Liver (tissue), 9 donors: Measurements from ENCODE around the gene ABHD2. TPM values are rescaled to one million over a fixed set of nuclear protein-coding genes. Genes with fewer than 3 reads are reported as not detected.

ENCODE experiments used
- DNase-seq: peaks from one replicate; pipeline ENCODE4 v3.0.0-alpha.2; 2017; ENCODE audit warnings: low spot score
- H3K27ac ChIP-seq, 2 donors: one replicate each; pipeline ENCODE4 v1.7.0; 2013; ENCODE audit warnings: inconsistent platforms in 2 of 2, low read length in 2 of 2, control low read depth in 1 of 2, low read depth in 1 of 2, mild to moderate bottlenecking in 1 of 2
- H3K27me3 ChIP-seq, 4 donors: one replicate each; pipeline versions ENCODE4 v1.6.1 to v1.7.0; 2013; ENCODE audit warnings: low read length in 3 of 4, inconsistent platforms in 1 of 4, mild to moderate bottlenecking in 1 of 4, moderate library complexity in 1 of 4; ENCODE audit not compliant: control insufficient read depth in 4 of 4, insufficient read depth in 4 of 4
- H3K36me3 ChIP-seq, 4 donors: one replicate each; pipeline versions ENCODE4 v1.6.1 to v1.7.0; 2013; ENCODE audit warnings: low read length in 3 of 4, mild to moderate bottlenecking in 3 of 4, low read depth in 1 of 4, moderate library complexity in 1 of 4; ENCODE audit not compliant: control insufficient read depth in 4 of 4, insufficient read depth in 3 of 4
- H3K4me1 ChIP-seq, 4 donors: one replicate each; pipeline versions ENCODE4 v1.6.1 to v1.7.0; 2013; ENCODE audit warnings: low read length in 3 of 4, mild to moderate bottlenecking in 3 of 4, moderate library complexity in 1 of 4; ENCODE audit not compliant: control insufficient read depth in 4 of 4, insufficient read depth in 4 of 4
- H3K4me3 ChIP-seq, 3 donors: one replicate each; pipeline versions ENCODE4 v1.6.1 to v1.7.0; 2013; ENCODE audit warnings: low read length in 3 of 3, control low read depth in 1 of 3, low read depth in 1 of 3, mild to moderate bottlenecking in 1 of 3
- H3K9ac ChIP-seq, 2 donors: one replicate each; pipeline ENCODE4 v1.7.0; 2013; ENCODE audit warnings: low read length in 2 of 2, mild to moderate bottlenecking in 2 of 2, moderate library complexity in 2 of 2, control low read depth in 1 of 2, low read depth in 1 of 2
- H3K9me3 ChIP-seq, 4 donors: one replicate each; pipeline versions ENCODE4 v1.6.1 to v1.7.0; 2013; ENCODE audit warnings: low read length in 3 of 4; ENCODE audit not compliant: control insufficient read depth in 4 of 4
- EGR1 ChIP-seq, 2 donors: IDR thresholded peaks; 2 replicates each; pipeline ENCODE4 v1.6.1; 2016 to 2018; ENCODE audit warnings: antibody characterized with exemption in 2 of 2, low read depth in 2 of 2
- FOXA1 ChIP-seq: IDR thresholded peaks from 2 replicates; pipeline ENCODE4 v1.6.1; 2016; ENCODE audit warnings: antibody characterized with exemption
- FOXA2 ChIP-seq: IDR thresholded peaks from 2 replicates; pipeline ENCODE4 v1.6.1; 2016; ENCODE audit warnings: antibody characterized with exemption
- GABPA ChIP-seq, 2 donors: IDR thresholded peaks in 1 of 2; conservative IDR thresholded peaks in 1 of 2; 2 replicates each; pipeline ENCODE4 v1.6.1; 2016; ENCODE audit warnings: antibody characterized with exemption in 2 of 2, mild to moderate bottlenecking in 1 of 2, moderate library complexity in 1 of 2
- HNF4A ChIP-seq, 2 donors: conservative IDR thresholded peaks; 2 replicates each; pipeline ENCODE4 v1.6.1; 2016; ENCODE audit warnings: antibody characterized with exemption in 2 of 2, mild to moderate bottlenecking in 2 of 2
- HNF4G ChIP-seq: IDR thresholded peaks from 2 replicates; pipeline ENCODE4 v1.6.1; 2016; ENCODE audit warnings: antibody characterized with exemption
- JUND ChIP-seq, 2 donors: IDR thresholded peaks; 2 replicates each; pipeline ENCODE4 v1.6.1; 2016; ENCODE audit warnings: antibody characterized with exemption in 2 of 2
- RXRA ChIP-seq, 2 donors: IDR thresholded peaks; 2 replicates each; pipeline ENCODE4 v1.6.1; 2017 to 2018; ENCODE audit warnings: antibody characterized with exemption in 2 of 2, mild to moderate bottlenecking in 1 of 2
- SP1 ChIP-seq: IDR thresholded peaks from 2 replicates; pipeline ENCODE4 v1.6.1; 2018; ENCODE audit warnings: antibody characterized with exemption, mild to moderate bottlenecking
- TAF1 ChIP-seq: conservative IDR thresholded peaks from 2 replicates; pipeline ENCODE4 v1.6.1; 2016; ENCODE audit warnings: antibody characterized with exemption, mild to moderate bottlenecking
- WGBS: extraction: QIAGEN DNeasy Blood & Tissue Kit; methylation state at CpG from one replicate; pipeline ENCODE4 v1.1.7; 2013; 5-methylcytosine and 5-hydroxymethylcytosine counted together
- polyA plus RNA-seq, 2 donors: library from polyadenylated mRNA; stranded (reverse) in 1 of 2; unstranded in 1 of 2; fragments of 200-250 nt in 1 of 2; fragments of >200 nt in 1 of 2; fragmentation: Nextera tagmentation in 1 of 2; extraction: Ambion mirVana in 1 of 2; gene quantifications; one replicate each; pipeline versions ENCODE4 v1.2.1 to v1.2.3, GENCODE V29; 2013 to 2015
- total RNA-seq, 2 donors: library from RNA; depleted of rRNA; stranded (reverse); fragments of >200 nt; gene quantifications; one replicate each; pipeline ENCODE4 v1.2.3, GENCODE V29; 2014
- TF ChIP-seq, protein P1 (sequence below): fragments of 150-350 bp; IDR thresholded peaks from 2 replicates; pipeline ENCODE4 v1.5.1; 2017; ENCODE audit warnings: improper control_type of control experiment, low read depth, low read length; ENCODE audit not compliant: missing input control
- TF ChIP-seq, protein P2 (sequence below): IDR thresholded peaks from 2 replicates; pipeline ENCODE4 v1.6.1; 2016; ENCODE audit warnings: antibody characterized with exemption
- TF ChIP-seq, protein P3 (sequence below): IDR thresholded peaks from 2 replicates; pipeline ENCODE4 v1.6.1; 2016; ENCODE audit warnings: antibody characterized with exemption, mild to moderate bottlenecking
- TF ChIP-seq, protein P4 (sequence below): IDR thresholded peaks from 2 replicates; pipeline ENCODE4 v1.6.1; 2016; ENCODE audit warnings: antibody characterized with exemption
- TF ChIP-seq, protein P5 (sequence below): IDR thresholded peaks from 2 replicates; pipeline ENCODE4 v1.6.1; 2016; ENCODE audit warnings: antibody characterized with exemption
- donor health status: healthy.
- donor health status: healthy.
- donor health status: healthy.
- donor health status: healthy.
- donor health status: healthy.

The ABHD2 gene
- total and polyA plus RNA-seq, 4 donors: 34.6 to 663 (median 65.1) TPM

DNA sequence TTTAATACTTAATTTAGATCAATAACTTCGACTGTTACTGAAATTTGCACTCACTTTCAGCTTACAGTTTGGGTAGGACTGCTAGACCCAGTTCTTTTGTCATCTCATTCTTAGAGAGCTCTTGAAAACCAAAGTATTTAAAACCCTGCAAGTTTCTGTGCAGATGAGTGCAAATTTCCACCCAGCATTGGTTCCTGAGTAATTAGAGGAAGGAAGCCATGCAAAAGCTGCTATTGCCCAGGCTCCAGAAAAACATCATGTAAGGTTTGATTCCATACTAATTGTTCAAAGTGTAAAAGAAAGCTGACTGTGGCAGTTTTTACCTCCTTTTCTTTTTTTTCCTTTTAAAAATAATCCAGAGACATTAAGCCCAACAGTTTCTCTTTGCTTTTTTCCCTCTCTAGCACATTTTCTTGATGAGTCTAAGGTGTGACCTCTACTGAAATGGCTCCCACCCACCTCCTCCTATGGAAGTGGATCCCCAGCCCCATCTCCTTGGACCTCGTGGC is 30.3 kb downstream of the ABHD2 start:
- WGBS: 47% methylated on average over 2 of the region's 2 CpGs
- H3K4me3 ChIP-seq: no peak overlapping the region
- DNase-seq: no peak
- TF ChIP-seq, protein P1, sequence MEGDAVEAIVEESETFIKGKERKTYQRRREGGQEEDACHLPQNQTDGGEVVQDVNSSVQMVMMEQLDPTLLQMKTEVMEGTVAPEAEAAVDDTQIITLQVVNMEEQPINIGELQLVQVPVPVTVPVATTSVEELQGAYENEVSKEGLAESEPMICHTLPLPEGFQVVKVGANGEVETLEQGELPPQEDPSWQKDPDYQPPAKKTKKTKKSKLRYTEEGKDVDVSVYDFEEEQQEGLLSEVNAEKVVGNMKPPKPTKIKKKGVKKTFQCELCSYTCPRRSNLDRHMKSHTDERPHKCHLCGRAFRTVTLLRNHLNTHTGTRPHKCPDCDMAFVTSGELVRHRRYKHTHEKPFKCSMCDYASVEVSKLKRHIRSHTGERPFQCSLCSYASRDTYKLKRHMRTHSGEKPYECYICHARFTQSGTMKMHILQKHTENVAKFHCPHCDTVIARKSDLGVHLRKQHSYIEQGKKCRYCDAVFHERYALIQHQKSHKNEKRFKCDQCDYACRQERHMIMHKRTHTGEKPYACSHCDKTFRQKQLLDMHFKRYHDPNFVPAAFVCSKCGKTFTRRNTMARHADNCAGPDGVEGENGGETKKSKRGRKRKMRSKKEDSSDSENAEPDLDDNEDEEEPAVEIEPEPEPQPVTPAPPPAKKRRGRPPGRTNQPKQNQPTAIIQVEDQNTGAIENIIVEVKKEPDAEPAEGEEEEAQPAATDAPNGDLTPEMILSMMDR: no peak
- TF ChIP-seq, protein P2, sequence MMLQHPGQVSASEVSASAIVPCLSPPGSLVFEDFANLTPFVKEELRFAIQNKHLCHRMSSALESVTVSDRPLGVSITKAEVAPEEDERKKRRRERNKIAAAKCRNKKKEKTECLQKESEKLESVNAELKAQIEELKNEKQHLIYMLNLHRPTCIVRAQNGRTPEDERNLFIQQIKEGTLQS: no peak
- TF ChIP-seq HNF4G (no peak), JUND (IDR thresholded peaks at IDR 0.05) (no peak), GABPA (IDR thresholded peaks at IDR 0.05 in 1 of 2, conservative IDR thresholded peaks at IDR 0.05 in 1 of 2) (no peak), FOXA2 (no peak), EGR1 (IDR thresholded peaks at IDR 0.05; ENCODE audit: low read depth in 2 of 2) (no peak), TAF1 (no peak), HNF4A (conservative IDR thresholded peaks at IDR 0.05) (no peak), FOXA1 (no peak)
- TF ChIP-seq, protein P3, sequence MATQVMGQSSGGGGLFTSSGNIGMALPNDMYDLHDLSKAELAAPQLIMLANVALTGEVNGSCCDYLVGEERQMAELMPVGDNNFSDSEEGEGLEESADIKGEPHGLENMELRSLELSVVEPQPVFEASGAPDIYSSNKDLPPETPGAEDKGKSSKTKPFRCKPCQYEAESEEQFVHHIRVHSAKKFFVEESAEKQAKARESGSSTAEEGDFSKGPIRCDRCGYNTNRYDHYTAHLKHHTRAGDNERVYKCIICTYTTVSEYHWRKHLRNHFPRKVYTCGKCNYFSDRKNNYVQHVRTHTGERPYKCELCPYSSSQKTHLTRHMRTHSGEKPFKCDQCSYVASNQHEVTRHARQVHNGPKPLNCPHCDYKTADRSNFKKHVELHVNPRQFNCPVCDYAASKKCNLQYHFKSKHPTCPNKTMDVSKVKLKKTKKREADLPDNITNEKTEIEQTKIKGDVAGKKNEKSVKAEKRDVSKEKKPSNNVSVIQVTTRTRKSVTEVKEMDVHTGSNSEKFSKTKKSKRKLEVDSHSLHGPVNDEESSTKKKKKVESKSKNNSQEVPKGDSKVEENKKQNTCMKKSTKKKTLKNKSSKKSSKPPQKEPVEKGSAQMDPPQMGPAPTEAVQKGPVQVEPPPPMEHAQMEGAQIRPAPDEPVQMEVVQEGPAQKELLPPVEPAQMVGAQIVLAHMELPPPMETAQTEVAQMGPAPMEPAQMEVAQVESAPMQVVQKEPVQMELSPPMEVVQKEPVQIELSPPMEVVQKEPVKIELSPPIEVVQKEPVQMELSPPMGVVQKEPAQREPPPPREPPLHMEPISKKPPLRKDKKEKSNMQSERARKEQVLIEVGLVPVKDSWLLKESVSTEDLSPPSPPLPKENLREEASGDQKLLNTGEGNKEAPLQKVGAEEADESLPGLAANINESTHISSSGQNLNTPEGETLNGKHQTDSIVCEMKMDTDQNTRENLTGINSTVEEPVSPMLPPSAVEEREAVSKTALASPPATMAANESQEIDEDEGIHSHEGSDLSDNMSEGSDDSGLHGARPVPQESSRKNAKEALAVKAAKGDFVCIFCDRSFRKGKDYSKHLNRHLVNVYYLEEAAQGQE: no peak
- TF ChIP-seq, protein P4, sequence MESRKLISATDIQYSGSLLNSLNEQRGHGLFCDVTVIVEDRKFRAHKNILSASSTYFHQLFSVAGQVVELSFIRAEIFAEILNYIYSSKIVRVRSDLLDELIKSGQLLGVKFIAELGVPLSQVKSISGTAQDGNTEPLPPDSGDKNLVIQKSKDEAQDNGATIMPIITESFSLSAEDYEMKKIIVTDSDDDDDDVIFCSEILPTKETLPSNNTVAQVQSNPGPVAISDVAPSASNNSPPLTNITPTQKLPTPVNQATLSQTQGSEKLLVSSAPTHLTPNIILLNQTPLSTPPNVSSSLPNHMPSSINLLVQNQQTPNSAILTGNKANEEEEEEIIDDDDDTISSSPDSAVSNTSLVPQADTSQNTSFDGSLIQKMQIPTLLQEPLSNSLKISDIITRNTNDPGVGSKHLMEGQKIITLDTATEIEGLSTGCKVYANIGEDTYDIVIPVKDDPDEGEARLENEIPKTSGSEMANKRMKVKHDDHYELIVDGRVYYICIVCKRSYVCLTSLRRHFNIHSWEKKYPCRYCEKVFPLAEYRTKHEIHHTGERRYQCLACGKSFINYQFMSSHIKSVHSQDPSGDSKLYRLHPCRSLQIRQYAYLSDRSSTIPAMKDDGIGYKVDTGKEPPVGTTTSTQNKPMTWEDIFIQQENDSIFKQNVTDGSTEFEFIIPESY: no peak
- peak overlapping the region; percentile 91 to 96 for H3K27ac ChIP-seq
- no peaks in the 10 kb centered on the region for H3K9me3 ChIP-seq
- peaks cover 5 to 37% (median 18%) of the 10 kb centered on the region in 4 donors for H3K36me3 ChIP-seq
- H3K4me1 ChIP-seq: peaks cover 13 to 68% (median 36%) of the 10 kb centered on the region in 4 donors
- no peaks in the 10 kb centered on the region for H3K27me3 ChIP-seq
- peak overlapping the region; percentile 37 to 50 for H3K9ac ChIP-seq

DNA sequence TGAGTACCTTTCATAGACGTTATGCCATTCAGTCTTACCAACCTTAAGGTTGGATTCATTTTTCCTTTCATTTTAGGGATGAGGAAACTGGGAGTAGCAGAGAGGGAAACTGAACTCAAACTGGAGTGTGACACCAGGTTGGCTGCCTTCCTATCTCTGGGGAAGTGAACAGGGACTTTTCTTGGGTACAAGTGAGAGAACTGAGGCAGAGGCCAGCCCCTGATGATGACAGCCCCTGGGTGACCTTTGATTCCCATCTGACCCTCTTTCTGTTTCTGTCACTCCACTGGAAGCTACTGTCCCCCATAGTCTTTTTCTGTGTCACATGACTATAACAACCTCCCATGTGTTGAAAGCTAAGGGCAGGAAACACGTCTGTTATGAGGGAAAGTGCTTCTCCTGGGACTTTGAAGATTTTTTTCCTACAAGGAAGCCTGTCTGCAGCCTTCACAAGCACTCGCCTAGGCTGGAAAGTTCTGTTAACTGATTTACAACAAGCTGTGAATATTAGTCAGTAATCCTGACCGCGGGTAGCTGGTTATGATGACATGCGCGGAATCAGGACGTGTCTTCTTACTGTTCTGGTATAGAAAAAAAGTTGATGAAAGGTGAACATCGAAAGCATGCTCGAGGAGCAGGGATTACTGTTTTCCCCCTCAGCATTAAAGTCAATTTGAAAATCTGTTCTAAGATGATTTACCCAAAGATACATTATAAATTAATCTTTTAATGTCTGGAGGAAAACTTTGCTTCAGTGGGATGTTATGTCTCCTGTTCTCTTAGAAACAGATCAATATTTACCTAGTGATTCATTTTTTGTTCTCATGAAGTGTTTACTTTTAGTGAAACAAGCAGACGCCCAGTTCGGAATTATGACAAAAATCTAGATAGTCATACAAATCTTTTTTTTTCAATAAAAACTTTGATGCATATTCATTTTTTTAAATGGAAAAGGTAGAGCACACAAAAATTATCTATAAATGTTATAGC is 31.5 kb downstream of the ABHD2 start:
- DNase-seq: no peak
- TF ChIP-seq RXRA (IDR thresholded peaks at IDR 0.05) (peak; percentile 14 to 43), FOXA1 (peak; percentile 67), SP1 (peak; percentile 17), JUND (IDR thresholded peaks at IDR 0.05) (peak; percentile 77 to 80), HNF4G (no peak), FOXA2 (peak; percentile 86)
- TF ChIP-seq, protein P5, sequence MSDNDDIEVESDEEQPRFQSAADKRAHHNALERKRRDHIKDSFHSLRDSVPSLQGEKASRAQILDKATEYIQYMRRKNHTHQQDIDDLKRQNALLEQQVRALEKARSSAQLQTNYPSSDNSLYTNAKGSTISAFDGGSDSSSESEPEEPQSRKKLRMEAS: peak; percentile 3
- TF ChIP-seq, protein P2: no peak
- Histone ChIP-seq H3K9me3 (no peaks in the 10 kb centered on the region), H3K36me3 (peaks cover under 1 to 31% (median 15%) of the 10 kb centered on the region in 4 donors), H3K9ac (peak overlapping the region in 1 of 2 donors; percentile 64), H3K27me3 (no peaks in the 10 kb centered on the region), H3K4me1 (peaks cover 8 to 69% (median 41%) of the 10 kb centered on the region in 4 donors), H3K27ac (peak overlapping the region; percentile 91 to 96), H3K4me3 (no peak overlapping the region)
- WGBS: 56% methylated on average over 12 of the region's 12 CpGs
